Ovary (tissue), 3 donors: Measurements from ENCODE around the gene ATP1A4.

Experiments used
- POLR2A ChIP-seq: fragments of 450-650 bp; IDR thresholded peaks from one replicate; pipeline ENCODE4 v1.6.1; 2017; ENCODE audit warnings: antibody characterized with exemption, mild to moderate bottlenecking, moderate library complexity
- TF ChIP-seq, protein P1 (sequence below), 3 donors: fragments of 450-650 bp in 2 of 3; fragments of 200-600 bp in 1 of 3; IDR thresholded peaks; one replicate each; pipeline versions ENCODE4 v1.5.1 to v1.8.0; 2016 to 2022; ENCODE audit warnings: antibody characterized with exemption in 3 of 3, mild to moderate bottlenecking in 1 of 3
- donor health status: DM: no; HTN: no; CAD: no.

DNA sequence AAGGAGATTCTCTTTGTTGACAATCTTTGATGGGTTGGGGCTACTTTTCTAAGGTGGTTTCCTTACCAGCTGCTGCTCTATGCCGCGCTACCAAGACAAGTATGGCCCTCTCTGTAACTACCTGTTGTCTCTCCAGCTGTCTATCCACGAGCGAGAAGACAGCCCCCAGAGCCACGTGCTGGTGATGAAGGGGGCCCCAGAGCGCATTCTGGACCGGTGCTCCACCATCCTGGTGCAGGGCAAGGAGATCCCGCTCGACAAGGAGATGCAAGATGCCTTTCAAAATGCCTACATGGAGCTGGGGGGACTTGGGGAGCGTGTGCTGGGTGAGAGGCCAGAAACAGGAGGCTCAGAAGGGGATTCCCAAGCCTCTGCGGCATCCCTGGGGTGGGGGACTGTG, 21.4 kb upstream of the ATP1A4 start:
- TF ChIP-seq, protein P1, sequence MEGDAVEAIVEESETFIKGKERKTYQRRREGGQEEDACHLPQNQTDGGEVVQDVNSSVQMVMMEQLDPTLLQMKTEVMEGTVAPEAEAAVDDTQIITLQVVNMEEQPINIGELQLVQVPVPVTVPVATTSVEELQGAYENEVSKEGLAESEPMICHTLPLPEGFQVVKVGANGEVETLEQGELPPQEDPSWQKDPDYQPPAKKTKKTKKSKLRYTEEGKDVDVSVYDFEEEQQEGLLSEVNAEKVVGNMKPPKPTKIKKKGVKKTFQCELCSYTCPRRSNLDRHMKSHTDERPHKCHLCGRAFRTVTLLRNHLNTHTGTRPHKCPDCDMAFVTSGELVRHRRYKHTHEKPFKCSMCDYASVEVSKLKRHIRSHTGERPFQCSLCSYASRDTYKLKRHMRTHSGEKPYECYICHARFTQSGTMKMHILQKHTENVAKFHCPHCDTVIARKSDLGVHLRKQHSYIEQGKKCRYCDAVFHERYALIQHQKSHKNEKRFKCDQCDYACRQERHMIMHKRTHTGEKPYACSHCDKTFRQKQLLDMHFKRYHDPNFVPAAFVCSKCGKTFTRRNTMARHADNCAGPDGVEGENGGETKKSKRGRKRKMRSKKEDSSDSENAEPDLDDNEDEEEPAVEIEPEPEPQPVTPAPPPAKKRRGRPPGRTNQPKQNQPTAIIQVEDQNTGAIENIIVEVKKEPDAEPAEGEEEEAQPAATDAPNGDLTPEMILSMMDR (IDR thresholded peaks at IDR 0.05) = no peak
- no peak for TF ChIP-seq POLR2A
